Measurements from ENCODE around the gene PTGDR2. TPM values are rescaled to one million over a fixed set of nuclear protein-coding genes. Genes with fewer than 3 reads are reported as not detected.

Gene PTGDR2
- total RNA-seq, 2 experiments from 2014 or later: 0.19 TPM; not detected in 1

DNA sequence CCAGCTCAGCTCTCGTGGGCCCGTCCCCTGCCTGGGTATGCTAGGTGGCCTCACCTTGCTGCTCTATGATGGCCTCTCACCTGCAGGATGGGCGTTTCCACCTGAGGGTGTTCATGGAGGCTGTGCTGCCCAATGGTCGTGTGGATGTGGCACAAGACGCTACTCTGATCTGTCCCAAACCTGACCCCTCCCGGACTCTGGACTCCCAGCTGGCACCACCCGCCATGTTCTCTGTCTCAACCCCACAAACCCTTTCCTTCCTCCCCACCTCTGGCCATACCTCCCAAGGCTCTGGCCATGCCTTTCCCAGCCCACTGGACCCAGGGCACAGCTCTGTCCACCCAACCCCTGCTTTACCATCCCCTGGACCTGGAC lies 13.7 kb upstream of the PTGDR2 start:
- intact Hi-C loops (cut with micrococcal nuclease; ENCODE audit: unreplicated experiment): no loop called here
- H4K20me1 ChIP-seq (ENCODE audit: insufficient read depth, low read length): no peaks in the 10 kb centered on the region
- H3K4me3 ChIP-seq (ENCODE audit: low read depth, low read length, poor library complexity, severe bottlenecking): no peak overlapping the region
- no peaks in the 10 kb centered on the region for H3K79me2 ChIP-seq (ENCODE audit: insufficient read depth, low read depth, low read length)
- TF ChIP-seq, protein P1, sequence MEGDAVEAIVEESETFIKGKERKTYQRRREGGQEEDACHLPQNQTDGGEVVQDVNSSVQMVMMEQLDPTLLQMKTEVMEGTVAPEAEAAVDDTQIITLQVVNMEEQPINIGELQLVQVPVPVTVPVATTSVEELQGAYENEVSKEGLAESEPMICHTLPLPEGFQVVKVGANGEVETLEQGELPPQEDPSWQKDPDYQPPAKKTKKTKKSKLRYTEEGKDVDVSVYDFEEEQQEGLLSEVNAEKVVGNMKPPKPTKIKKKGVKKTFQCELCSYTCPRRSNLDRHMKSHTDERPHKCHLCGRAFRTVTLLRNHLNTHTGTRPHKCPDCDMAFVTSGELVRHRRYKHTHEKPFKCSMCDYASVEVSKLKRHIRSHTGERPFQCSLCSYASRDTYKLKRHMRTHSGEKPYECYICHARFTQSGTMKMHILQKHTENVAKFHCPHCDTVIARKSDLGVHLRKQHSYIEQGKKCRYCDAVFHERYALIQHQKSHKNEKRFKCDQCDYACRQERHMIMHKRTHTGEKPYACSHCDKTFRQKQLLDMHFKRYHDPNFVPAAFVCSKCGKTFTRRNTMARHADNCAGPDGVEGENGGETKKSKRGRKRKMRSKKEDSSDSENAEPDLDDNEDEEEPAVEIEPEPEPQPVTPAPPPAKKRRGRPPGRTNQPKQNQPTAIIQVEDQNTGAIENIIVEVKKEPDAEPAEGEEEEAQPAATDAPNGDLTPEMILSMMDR (conservative IDR thresholded peaks at IDR 0.05; ENCODE audit: low read length): no peak
- no peak for TF ChIP-seq EZH2phosphoT487 (IDR thresholded peaks at IDR 0.05; ENCODE audit: borderline replicate concordance, low read depth, low read length)
- no peak overlapping the region for H3K4me2 ChIP-seq (ENCODE audit: low read length)
- POLR2A ChIA-PET: no interaction called here
- no peaks in the 10 kb centered on the region for H3K9me3 ChIP-seq (ENCODE audit: low read length)
- no peaks in the 10 kb centered on the region for H3K36me3 ChIP-seq (ENCODE audit: insufficient read depth, low read length)
- no peak overlapping the region for H3K27ac ChIP-seq (ENCODE audit: low read depth, low read length, poor library complexity, severe bottlenecking)
- H3K9me2 ChIP-seq (ENCODE audit: insufficient read depth, low read length): no peaks in the 10 kb centered on the region
- H2AFZ ChIP-seq (ENCODE audit: low read length): no peak overlapping the region
- no peak for DNase-seq (ENCODE audit: low spot score)
- BruUV-seq (replicated peaks): no TSS peak
- CTCF ChIA-PET (ENCODE audit: unreplicated experiment): no interaction called here
- no peaks in the 10 kb centered on the region for H3K4me1 ChIP-seq (ENCODE audit: insufficient read depth, low read length, poor library complexity, severe bottlenecking)

DNA sequence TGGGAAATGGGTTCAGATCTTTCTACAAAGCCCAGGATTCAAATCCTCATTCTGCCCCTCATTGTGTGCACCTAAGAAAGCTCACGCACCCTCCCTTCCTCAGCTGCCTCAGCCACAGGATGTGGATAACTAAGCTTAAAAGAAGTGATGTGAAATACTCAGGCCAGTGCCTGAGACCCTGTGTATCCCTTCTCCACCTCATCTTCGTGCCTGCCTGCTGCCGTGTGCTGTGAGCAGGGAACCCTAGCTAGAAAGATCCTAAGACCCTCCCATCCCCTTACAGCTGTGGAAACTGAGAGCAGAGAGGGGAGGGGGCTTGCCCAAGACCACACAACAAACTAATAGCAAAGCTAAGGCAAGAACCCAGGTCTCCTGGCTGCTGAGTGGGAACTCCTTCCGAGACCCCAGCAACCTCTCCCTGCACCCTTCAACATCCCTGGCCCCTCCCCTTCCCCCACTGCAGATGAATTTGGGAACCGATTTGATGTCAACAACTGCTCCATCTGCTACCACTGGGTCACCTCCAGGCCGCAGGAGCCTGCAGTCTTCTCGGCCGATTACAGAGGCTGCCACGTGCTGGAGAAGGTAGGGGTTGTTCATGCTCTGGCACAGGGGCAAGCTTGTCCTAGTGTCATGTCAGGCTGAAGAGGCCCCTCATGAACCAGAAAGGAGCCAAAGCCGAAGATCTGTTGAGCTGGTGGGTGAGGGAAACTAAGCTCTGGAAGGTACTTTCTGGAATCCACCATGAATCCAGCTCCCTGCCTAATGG lies 13.1 kb upstream of the PTGDR2 start:
- no peak overlapping the region for H3K27ac ChIP-seq (ENCODE audit: low read depth, low read length, poor library complexity, severe bottlenecking)
- no peaks in the 10 kb centered on the region for H4K20me1 ChIP-seq (ENCODE audit: insufficient read depth, low read length)
- H3K4me1 ChIP-seq (ENCODE audit: insufficient read depth, low read length, poor library complexity, severe bottlenecking): no peaks in the 10 kb centered on the region
- H3K4me3 ChIP-seq (ENCODE audit: low read depth, low read length, poor library complexity, severe bottlenecking): no peak overlapping the region
- no peak overlapping the region for H3K4me2 ChIP-seq (ENCODE audit: low read length)
- intact Hi-C loops (cut with micrococcal nuclease; ENCODE audit: unreplicated experiment): no loop called here
- no peaks in the 10 kb centered on the region for H3K9me3 ChIP-seq (ENCODE audit: low read length)
- no peaks in the 10 kb centered on the region for H3K9me2 ChIP-seq (ENCODE audit: insufficient read depth, low read length)
- no peaks in the 10 kb centered on the region for H3K79me2 ChIP-seq (ENCODE audit: insufficient read depth, low read depth, low read length)
- no peak for TF ChIP-seq EZH2phosphoT487 (IDR thresholded peaks at IDR 0.05; ENCODE audit: borderline replicate concordance, low read depth, low read length)
- TF ChIP-seq, protein P1 (conservative IDR thresholded peaks at IDR 0.05; ENCODE audit: low read length): no peak
- POLR2A ChIA-PET: interaction anchor here (0.9 kb wide), 1 partner anchor 9 kb away, joined by 3 read pairs; no protein-coding TSS in a partner anchor
- no peak for DNase-seq (ENCODE audit: low spot score)
- H2AFZ ChIP-seq (ENCODE audit: low read length): no peak overlapping the region
- no TSS peak for BruUV-seq (replicated peaks)
- CTCF ChIA-PET (ENCODE audit: unreplicated experiment): no interaction called here
- H3K36me3 ChIP-seq (ENCODE audit: insufficient read depth, low read length): no peaks in the 10 kb centered on the region
